Testis (tissue), 3 donors: ENCODE data around the gene RABAC1. TPM values are rescaled to one million over a fixed set of nuclear protein-coding genes. Genes with fewer than 3 reads are reported as not detected.
A peak's percentile ranks its signal among the peaks of the same experiment; 100 is the strongest.

Experiments used
- DNase-seq: peaks from one replicate; pipeline ENCODE4 v3.0.0-alpha.2; 2019
- H3K27ac ChIP-seq, 2 donors: fragments of 200-600 bp; sonication (generic); one replicate each; pipeline ENCODE4 v1.5.1; 2019
- H3K27me3 ChIP-seq: fragments of 200-600 bp; sonication (generic); one replicate; pipeline ENCODE4 v1.5.1; 2019
- H3K36me3 ChIP-seq: fragments of 200-600 bp; sonication (generic); one replicate; pipeline ENCODE4 v1.5.1; 2017; ENCODE audit warnings: low read depth; ENCODE audit errors: missing control alignments
- H3K4me1 ChIP-seq: fragments of 200-600 bp; sonication (generic); one replicate; pipeline ENCODE4 v1.5.1; 2019
- H3K4me3 ChIP-seq, 2 donors: fragments of 200-600 bp; sonication (generic); one replicate each; pipeline ENCODE4 v1.5.1; 2017 to 2019
- H3K9me3 ChIP-seq: fragments of 200-600 bp; sonication (generic); one replicate; pipeline ENCODE4 v1.5.1; 2017
- CTCF ChIP-seq, 3 experiments: fragments of 450-650 bp in 2 of 3; fragments of 200-600 bp in 1 of 3; sonication (generic) in 1 of 3; IDR thresholded peaks; one replicate each; pipeline ENCODE4 v1.5.1; 2016 to 2019; ENCODE audit warnings: antibody characterized with exemption in 3 of 3, mild to moderate bottlenecking in 2 of 3, moderate library complexity in 1 of 3
- POLR2A ChIP-seq: fragments of 450-650 bp; IDR thresholded peaks from one replicate; pipeline ENCODE4 v1.6.1; 2017; ENCODE audit warnings: antibody characterized with exemption, mild to moderate bottlenecking, moderate library complexity
- WGBS, 2 donors: methylation state at CpG; one replicate each; pipeline ENCODE4 v1.1.5; 2018; 5-methylcytosine and 5-hydroxymethylcytosine counted together
- intact Hi-C: fragments of 100-400 bp; cut with DNase I; formaldehyde crosslinking; loops from one replicate; pipeline ENCODE4 v1.15.1; 2023; ENCODE audit warnings: low total_unique reads
- polyA plus RNA-seq: library from polyadenylated mRNA; stranded (reverse); fragments of 350-450 nt; fragmentation: Illumina TruSeq; extraction: RNeasy Lipid Tissue Mini Kit (QIAGEN cat#74804); gene quantifications from one replicate; pipeline ENCODE4 v1.2.3, GENCODE V29; 2014; ENCODE audit warnings: low read depth, low replicate concordance; ENCODE audit not compliant: insufficient read depth
- total RNA-seq, 2 donors: library from RNA; depleted of rRNA; stranded (reverse); fragments of >200 nt; gene quantifications; one replicate each; pipeline ENCODE4 v1.2.3, GENCODE V29; 2016

The RABAC1 gene
- total and polyA plus RNA-seq, 3 donors from 2014 or later: 143 to 196 (median 182) TPM

- no peaks in the 10 kb centered on the region for H3K36me3 ChIP-seq
- H3K4me3 ChIP-seq: no peak overlapping the region
- H3K27ac ChIP-seq: no peak overlapping the region
- H3K27me3 ChIP-seq: no peaks in the 10 kb centered on the region
- peaks cover 12% of the 10 kb centered on the region for H3K4me1 ChIP-seq
- H3K9me3 ChIP-seq: no peaks in the 10 kb centered on the region
- TF ChIP-seq POLR2A (no peak), CTCF (IDR thresholded peaks at IDR 0.05) (no peak)
- 50 to 53% methylated on average over 7 of the region's 7 CpGs for WGBS, 2 donors
- DNase-seq: no peak
- intact Hi-C loops: loop anchor here (10.0 kb wide), 1 partner anchor 81 kb away; the partner anchor contains the start of gene CD79A
Observed at GRCh38 chr19:41955521-41955920, 3.6 kb downstream of the RABAC1 start.

GRCh38 chr19:41951686-41952172 is 7.4 kb downstream of the RABAC1 start:
- no peak overlapping the region for H3K4me3 ChIP-seq
- no peak overlapping the region for H3K27ac ChIP-seq
- TF ChIP-seq CTCF (IDR thresholded peaks at IDR 0.05) (peak; percentile 82 to 99 (median 89)), POLR2A (no peak)
- no peaks in the 10 kb centered on the region for H3K36me3 ChIP-seq
- no peaks in the 10 kb centered on the region for H3K27me3 ChIP-seq
- no peaks in the 10 kb centered on the region for H3K9me3 ChIP-seq
- DNase-seq: peak; percentile 82
- no peaks in the 10 kb centered on the region for H3K4me1 ChIP-seq
- WGBS, 2 donors: 16 to 22% methylated on average over 5 to 12 of the region's 12 CpGs
- intact Hi-C loops: loop anchor here (10.0 kb wide), 1 partner anchor 77 kb away; the partner anchor contains the start of gene CD79A

GRCh38 chr19:41947091-41947490 is 12.0 kb downstream of the RABAC1 start:
- 89 to 91% methylated on average over 3 of the region's 3 CpGs for WGBS, 2 donors
- H3K27me3 ChIP-seq: no peaks in the 10 kb centered on the region

GRCh38 chr19:41945135-41945766 is 13.9 kb downstream of the RABAC1 start:
- H3K36me3 ChIP-seq: no peaks in the 10 kb centered on the region
- H3K4me3 ChIP-seq: no peak overlapping the region
- peaks cover 3% of the 10 kb centered on the region for H3K4me1 ChIP-seq
- H3K27ac ChIP-seq: no peak overlapping the region
- no peaks in the 10 kb centered on the region for H3K27me3 ChIP-seq
- intact Hi-C loops: no loop called here
- WGBS, 2 donors: 89 to 90% methylated on average over 7 to 8 of the region's 8 CpGs
- TF ChIP-seq CTCF (IDR thresholded peaks at IDR 0.05): no peak
- H3K9me3 ChIP-seq: no peaks in the 10 kb centered on the region
- DNase-seq: no peak

More at GRCh38 chr19:41947091-41947490, 12.0 kb downstream of the RABAC1 start:
- Histone ChIP-seq H3K4me1 (no peaks in the 10 kb centered on the region), H3K36me3 (no peaks in the 10 kb centered on the region), H3K9me3 (no peaks in the 10 kb centered on the region), H3K4me3 (no peak overlapping the region), H3K27ac (no peak overlapping the region)
- TF ChIP-seq CTCF (IDR thresholded peaks at IDR 0.05) (no peak), POLR2A (no peak)
- no peak for DNase-seq
- intact Hi-C loops: no loop called here

- WGBS, 2 donors: 80 to 83% methylated on average over 2 of the region's 2 CpGs
- H3K36me3 ChIP-seq: no peaks in the 10 kb centered on the region
- DNase-seq: no peak
- peaks cover 3% of the 10 kb centered on the region for H3K4me1 ChIP-seq
- no peaks in the 10 kb centered on the region for H3K9me3 ChIP-seq
- TF ChIP-seq POLR2A: no peak
- TF ChIP-seq CTCF (IDR thresholded peaks at IDR 0.05): no peak
- no peaks in the 10 kb centered on the region for H3K27me3 ChIP-seq
- no peak overlapping the region for H3K4me3 ChIP-seq
- intact Hi-C loops: no loop called here
- no peak overlapping the region for H3K27ac ChIP-seq
Observed at GRCh38 chr19:41944336-41944735, 14.8 kb downstream of the RABAC1 start.
